GM18858 (cell line): ENCODE measurements around the gene NDRG2.

Experiments
- ATAC-seq: cut with Tn5 transposase; IDR thresholded peaks from one replicate; pipeline ENCODE4 v1.9.1; 2021; ENCODE audit not compliant: unreplicated experiment

Gene NDRG2

GRCh38 chr14:21037156-21037555 lies 12.3 kb upstream of the NDRG2 start:
- ATAC-seq: no peak

- no peak for ATAC-seq
Measured at GRCh38 chr14:21036751-21037150, 11.9 kb upstream of the NDRG2 start.

GRCh38 chr14:21034707-21035106 lies 9.8 kb upstream of the NDRG2 start, which contains the start of gene RNASE13:
Gene RNASE13, minus strand, starts transcription at chr14:21034807. Its CDS starts 519 bp downstream, at chr14:21034288.
- no peak for ATAC-seq

GRCh38 chr14:21033133-21033698 lies 8.4 kb upstream of the NDRG2 start:
- no peak for ATAC-seq

GRCh38 chr14:21032326-21033132 lies 7.7 kb upstream of the NDRG2 start:
- no peak for ATAC-seq

GRCh38 chr14:21030531-21030930 lies 5.7 kb upstream of the NDRG2 start:
- no peak for ATAC-seq

GRCh38 chr14:21029917-21030316 lies 5.1 kb upstream of the NDRG2 start, which contains the start of gene TPPP2:
Gene TPPP2, plus strand, starts transcription at chr14:21030217. Its CDS starts 365 bp downstream, at chr14:21030582.
- no peak for ATAC-seq

GRCh38 chr14:21026988-21027315 lies 2.1 kb upstream of the NDRG2 start:
- ATAC-seq: no peak

- no peak for ATAC-seq
Measured at GRCh38 chr14:21026274-21026987, 1.6 kb upstream of the NDRG2 start.

GRCh38 chr14:21025371-21026273 lies 761 bp upstream of the NDRG2 start:
- ATAC-seq: no peak

- no peak for ATAC-seq
Measured at GRCh38 chr14:21023817-21024584, 860 bp downstream of the NDRG2 start.

GRCh38 chr14:21023174-21023573 lies 1.7 kb downstream of the NDRG2 start:
- ATAC-seq: no peak

- no peak for ATAC-seq
Measured at GRCh38 chr14:21022686-21023085, 2.2 kb downstream of the NDRG2 start.

GRCh38 chr14:21020977-21021545 lies 3.8 kb downstream of the NDRG2 start:
- no peak for ATAC-seq

- ATAC-seq: no peak
Measured at GRCh38 chr14:21019366-21019765, 5.5 kb downstream of the NDRG2 start.

- ATAC-seq: no peak
Measured at GRCh38 chr14:21018781-21019180, 6.1 kb downstream of the NDRG2 start.

- no peak for ATAC-seq
Measured at GRCh38 chr14:21018286-21018685, 6.6 kb downstream of the NDRG2 start.

- ATAC-seq: no peak
Measured at GRCh38 chr14:21017528-21018245, 7.2 kb downstream of the NDRG2 start.
